Thymus (tissue), 11 donors: ENCODE results near the gene KCTD17. TPM values are rescaled to one million over a fixed set of nuclear protein-coding genes. Genes with fewer than 3 reads are reported as not detected.
A peak's percentile ranks its signal among the peaks of the same experiment; 100 is the strongest.

Experiments used
- DNase-seq, 9 donors: peaks; one replicate each; pipeline ENCODE4 v3.0.0-alpha.2; 2013; ENCODE audit warnings: low spot score in 9 of 9, low read depth in 6 of 9, missing footprints in 1 of 9
- H3K27ac ChIP-seq, 2 donors: one replicate each; pipeline ENCODE4 v1.5.1; 2013; ENCODE audit warnings: control low read depth in 1 of 2, low read depth in 1 of 2, low read length in 1 of 2, mild to moderate bottlenecking in 1 of 2, moderate library complexity in 1 of 2
- H3K27me3 ChIP-seq, 2 donors: one replicate each; pipeline ENCODE4 v1.5.1; 2013; ENCODE audit warnings: low read length in 1 of 2; ENCODE audit not compliant: control insufficient read depth in 2 of 2, insufficient read depth in 1 of 2
- H3K36me3 ChIP-seq, 2 donors: one replicate each; pipeline ENCODE4 v1.5.1; 2013; ENCODE audit warnings: low read length in 1 of 2, mild to moderate bottlenecking in 1 of 2, moderate library complexity in 1 of 2; ENCODE audit not compliant: control insufficient read depth in 2 of 2, insufficient read depth in 2 of 2
- H3K4me1 ChIP-seq, 2 donors: one replicate each; pipeline ENCODE4 v1.5.1; 2013; ENCODE audit warnings: low read length in 2 of 2; ENCODE audit not compliant: control insufficient read depth in 2 of 2, insufficient read depth in 2 of 2
- H3K4me3 ChIP-seq, 2 donors: one replicate each; pipeline ENCODE4 v1.5.1; 2013; ENCODE audit warnings: low read length in 2 of 2, control low read depth in 1 of 2, mild to moderate bottlenecking in 1 of 2
- H3K9me3 ChIP-seq, 2 donors: one replicate each; pipeline ENCODE4 v1.5.1; 2013; ENCODE audit warnings: low read length in 1 of 2, mild to moderate bottlenecking in 1 of 2; ENCODE audit not compliant: control insufficient read depth in 2 of 2, insufficient read depth in 1 of 2
- WGBS: extraction: QIAGEN DNeasy Blood & Tissue Kit; methylation state at CpG from one replicate; pipeline ENCODE4 v1.1.7; 2013; 5-methylcytosine and 5-hydroxymethylcytosine counted together
- polyA plus RNA-seq: library from polyadenylated mRNA; stranded (reverse); fragments of 200-250 nt; gene quantifications from one replicate; pipeline ENCODE4 v1.2.3, GENCODE V29; 2013
- total RNA-seq: library from RNA; stranded (reverse); fragments of 120-200 nt; gene quantifications from one replicate; pipeline ENCODE4 v1.2.4, GENCODE V29; 2013
- donor health status: healthy.

The KCTD17 gene
- total and polyA plus RNA-seq, 2 donors, result 10.5 to 25.2 TPM

DNA sequence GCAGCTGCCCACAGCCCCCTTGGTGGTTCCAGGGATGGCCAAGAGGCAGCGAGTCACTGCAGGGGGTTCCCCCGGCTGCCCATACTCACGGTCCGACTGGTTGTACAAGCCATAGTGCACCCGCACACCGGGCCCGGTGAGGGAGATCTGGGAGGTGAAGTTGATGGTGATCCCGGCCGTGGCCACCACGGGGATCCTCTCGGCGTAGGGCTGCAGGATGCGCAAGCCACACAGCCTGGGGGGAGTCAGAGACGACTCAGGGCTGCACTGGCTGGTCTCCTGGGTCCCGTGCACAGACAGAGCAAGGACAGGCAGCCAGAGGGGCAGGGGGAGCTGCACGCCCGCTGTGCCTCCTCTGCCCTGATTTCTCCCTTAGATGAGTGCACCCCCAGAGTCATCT, 23.5 kb downstream of the KCTD17 start:
- Histone ChIP-seq H3K27ac (no peak overlapping the region), H3K27me3 (peaks cover 2 to 43% of the 10 kb centered on the region in 2 donors), H3K4me1 (peaks cover 16 to 22% of the 10 kb centered on the region in 2 donors), H3K36me3 (no peaks in the 10 kb centered on the region), H3K9me3 (peaks cover 0 to 1% of the 10 kb centered on the region in 2 donors), H3K4me3 (no peak overlapping the region)
- DNase-seq, result no peak
- WGBS, result 79% methylated on average over 17 of the region's 17 CpGs

DNA sequence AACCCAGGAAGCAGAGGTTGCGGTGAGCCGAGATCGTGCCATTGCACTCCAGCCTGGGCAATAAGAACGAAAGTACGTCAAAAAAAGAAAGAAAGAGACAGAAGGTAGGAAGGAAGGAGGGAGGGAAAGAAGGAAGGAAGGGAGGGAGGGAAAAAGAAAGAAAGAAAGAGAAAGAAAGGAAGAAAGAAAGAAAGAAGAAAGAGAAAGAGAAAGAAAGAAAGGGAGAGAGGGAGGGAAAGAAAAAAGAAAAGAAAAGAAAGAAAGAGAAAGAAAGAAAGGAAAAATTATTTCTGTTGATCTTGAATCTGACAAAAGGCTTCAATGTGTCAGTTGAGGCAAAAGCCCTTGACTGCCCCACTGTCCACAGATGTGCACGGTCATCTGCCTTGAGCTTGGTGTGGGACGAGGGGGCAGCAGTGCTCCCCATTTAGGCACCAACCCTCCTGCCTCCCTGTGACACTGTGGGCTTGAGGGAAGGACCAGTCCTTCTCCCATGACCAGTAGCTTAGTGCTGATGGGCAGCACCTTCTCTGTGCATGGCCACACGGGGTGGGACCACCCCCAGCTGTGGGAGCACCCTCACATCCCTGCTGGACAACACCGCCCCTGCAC, 24.4 kb downstream of the KCTD17 start:
- peaks cover 0 to 1% of the 10 kb centered on the region in 2 donors for H3K9me3 ChIP-seq
- H3K4me1 ChIP-seq, result peaks cover 16 to 29% of the 10 kb centered on the region in 2 donors
- H3K36me3 ChIP-seq, result no peaks in the 10 kb centered on the region
- H3K27me3 ChIP-seq, result peaks cover 0 to 35% of the 10 kb centered on the region in 2 donors
- WGBS, result 87% methylated on average over 9 of the region's 9 CpGs
- H3K4me3 ChIP-seq, result no peak overlapping the region
- no peak overlapping the region for H3K27ac ChIP-seq
- DNase-seq, result no peak

DNA sequence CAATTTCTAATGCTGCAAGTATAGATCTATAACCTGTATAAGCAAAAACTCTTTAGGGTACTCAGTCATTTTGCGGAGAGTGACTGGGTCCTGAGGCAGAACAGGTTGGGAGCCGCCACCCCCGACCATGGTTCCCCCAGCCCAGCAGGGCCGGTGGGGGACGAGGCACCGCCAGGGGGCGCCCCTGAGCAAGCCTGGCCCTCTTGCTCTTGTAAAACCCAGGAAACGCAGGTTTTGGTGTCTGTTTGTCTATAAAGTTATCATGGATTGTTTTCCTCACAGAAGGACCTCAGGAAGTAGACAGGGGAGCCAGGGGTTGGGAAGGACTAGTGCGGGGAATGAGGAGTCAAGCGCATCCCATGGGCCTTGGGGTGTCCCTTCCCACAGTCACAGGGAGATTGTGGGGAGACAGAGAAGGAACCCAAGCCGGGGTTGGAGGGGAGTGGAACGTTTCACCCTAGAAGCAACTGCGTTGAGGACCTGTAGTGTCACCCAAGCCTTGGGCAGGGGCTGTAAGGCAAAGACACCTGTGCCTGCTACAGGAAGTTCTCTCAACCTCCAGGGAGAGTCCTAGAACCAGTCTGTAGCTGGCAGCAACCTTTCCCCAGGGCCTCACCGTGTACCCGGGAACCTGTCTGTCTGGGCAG, 26.4 kb downstream of the KCTD17 start:
- peaks cover 0 to 1% of the 10 kb centered on the region in 2 donors for H3K9me3 ChIP-seq
- H3K36me3 ChIP-seq, result no peaks in the 10 kb centered on the region
- WGBS, result 29% methylated on average over 15 of the region's 15 CpGs
- no peak overlapping the region for H3K4me3 ChIP-seq
- H3K27me3 ChIP-seq, result peaks cover 0 to 30% of the 10 kb centered on the region in 2 donors
- DNase-seq, result peak in 5 of 9 donors; percentile 50 to 79 (median 67)
- peaks cover 16 to 29% of the 10 kb centered on the region in 2 donors for H3K4me1 ChIP-seq
- H3K27ac ChIP-seq, result peak overlapping the region; percentile 55 to 74

DNA sequence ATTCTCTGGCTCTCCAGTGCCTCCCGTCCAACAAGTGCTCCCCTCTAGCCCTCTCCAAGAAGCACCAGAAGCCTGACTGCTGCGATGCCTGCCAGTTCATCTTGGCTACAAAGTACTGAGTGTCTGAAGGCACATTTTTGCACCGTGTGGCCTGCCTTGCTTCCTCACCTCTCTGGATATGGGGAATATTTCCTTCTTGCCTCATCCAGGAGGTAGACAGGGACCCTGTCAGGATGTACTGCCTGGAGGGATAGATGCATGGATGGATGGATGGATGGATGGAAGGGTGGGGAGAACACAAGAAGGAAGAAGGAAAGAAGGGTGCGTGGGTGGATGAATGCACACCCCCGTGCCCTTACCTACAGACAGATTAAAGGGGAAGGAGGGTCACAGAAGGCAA, 27.6 kb downstream of the KCTD17 start:
- H3K27ac ChIP-seq, result peak overlapping the region; percentile 37 to 54
- no peaks in the 10 kb centered on the region for H3K36me3 ChIP-seq
- no peak overlapping the region for H3K4me3 ChIP-seq
- H3K27me3 ChIP-seq, result peaks cover 0 to 29% of the 10 kb centered on the region in 2 donors
- H3K4me1 ChIP-seq, result peaks cover 16 to 29% of the 10 kb centered on the region in 2 donors
- H3K9me3 ChIP-seq, result no peaks in the 10 kb centered on the region
- DNase-seq, result no peak
- 67% methylated on average over 5 of the region's 5 CpGs for WGBS

DNA sequence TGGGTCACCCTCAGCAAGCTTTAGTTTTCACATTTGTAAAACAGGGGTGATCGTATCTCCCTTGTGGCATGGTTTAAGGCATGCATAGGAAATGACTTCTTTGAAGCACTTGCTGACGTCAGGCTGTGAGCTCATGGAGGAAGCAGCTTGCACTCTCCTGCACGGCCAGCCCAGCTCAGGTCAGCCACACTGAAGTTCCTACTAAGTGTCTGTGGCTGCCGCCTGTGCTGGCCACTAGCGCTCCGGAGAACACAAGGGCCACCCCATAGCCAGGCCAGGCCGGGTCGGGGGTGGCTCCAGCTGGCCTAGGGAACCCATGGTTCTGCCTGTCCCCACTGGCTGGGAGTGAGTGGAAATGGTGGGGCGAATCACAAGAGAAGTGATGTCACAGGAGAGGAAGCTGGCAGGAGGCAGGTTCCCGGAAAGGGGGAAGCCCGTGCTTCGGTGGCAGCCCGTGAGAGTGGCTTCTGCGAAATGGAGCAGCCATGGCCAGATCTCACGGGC, 28.2 kb downstream of the KCTD17 start:
- Histone ChIP-seq H3K27me3 (peaks cover 0 to 28% of the 10 kb centered on the region in 2 donors), H3K4me1 (peaks cover 16 to 29% of the 10 kb centered on the region in 2 donors), H3K36me3 (no peaks in the 10 kb centered on the region), H3K4me3 (no peak overlapping the region), H3K9me3 (no peaks in the 10 kb centered on the region), H3K27ac (peak overlapping the region; percentile 17 to 54)
- WGBS, result 67% methylated on average over 15 of the region's 15 CpGs
- DNase-seq, result peak in 8 of 9 donors; percentile 27 to 82 (median 57)

DNA sequence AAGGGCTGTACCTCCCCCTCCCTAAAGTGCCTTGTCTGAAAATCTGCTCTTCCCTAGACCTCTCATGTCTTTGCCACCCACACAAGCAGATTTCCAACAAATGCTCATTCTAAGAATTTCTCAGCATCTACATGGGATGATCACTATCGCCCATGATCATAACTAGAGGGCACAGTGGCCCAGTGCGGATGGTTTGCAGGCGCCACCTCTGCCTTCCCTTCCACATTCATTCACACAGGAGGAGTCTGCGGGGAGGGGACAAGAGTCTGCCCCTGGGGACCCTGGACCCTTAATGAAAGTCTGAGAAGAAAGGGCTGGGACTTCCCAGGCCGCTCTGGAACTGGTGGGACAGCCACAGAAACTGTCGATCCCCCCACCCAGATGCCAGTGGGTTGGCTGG, 28.9 kb downstream of the KCTD17 start:
- no peak for DNase-seq
- Histone ChIP-seq H3K4me1 (peaks cover 16 to 29% of the 10 kb centered on the region in 2 donors), H3K4me3 (no peak overlapping the region), H3K36me3 (no peaks in the 10 kb centered on the region), H3K9me3 (no peaks in the 10 kb centered on the region), H3K27ac (no peak overlapping the region), H3K27me3 (peaks cover 0 to 25% of the 10 kb centered on the region in 2 donors)
- WGBS, result 97% methylated on average over 6 of the region's 6 CpGs

DNA sequence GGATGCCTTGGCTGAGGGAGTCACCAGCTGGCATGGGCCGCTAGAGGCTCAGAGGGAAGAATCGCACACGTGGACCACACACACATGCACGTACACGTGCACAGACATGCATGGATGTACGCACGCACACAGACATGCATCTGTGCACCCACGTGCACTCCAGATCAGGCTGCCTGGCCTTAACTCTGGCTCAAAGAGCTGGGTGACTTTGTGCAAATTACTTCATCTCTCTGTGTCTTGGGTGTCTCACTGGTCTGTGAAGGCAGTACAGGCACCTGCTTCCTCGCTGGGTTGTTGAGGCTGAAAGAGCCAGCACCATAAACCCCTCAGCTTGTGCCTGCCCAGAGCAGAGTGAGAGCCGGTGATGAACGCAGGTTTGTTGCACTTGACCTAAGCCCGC, 29.3 kb downstream of the KCTD17 start:
- no peaks in the 10 kb centered on the region for H3K9me3 ChIP-seq
- peaks cover 0 to 27% of the 10 kb centered on the region in 2 donors for H3K27me3 ChIP-seq
- H3K4me3 ChIP-seq, result no peak overlapping the region
- 92% methylated on average over 12 of the region's 12 CpGs for WGBS
- DNase-seq, result no peak
- peaks cover 16 to 29% of the 10 kb centered on the region in 2 donors for H3K4me1 ChIP-seq
- H3K27ac ChIP-seq, result no peak overlapping the region
- H3K36me3 ChIP-seq, result no peaks in the 10 kb centered on the region

DNA sequence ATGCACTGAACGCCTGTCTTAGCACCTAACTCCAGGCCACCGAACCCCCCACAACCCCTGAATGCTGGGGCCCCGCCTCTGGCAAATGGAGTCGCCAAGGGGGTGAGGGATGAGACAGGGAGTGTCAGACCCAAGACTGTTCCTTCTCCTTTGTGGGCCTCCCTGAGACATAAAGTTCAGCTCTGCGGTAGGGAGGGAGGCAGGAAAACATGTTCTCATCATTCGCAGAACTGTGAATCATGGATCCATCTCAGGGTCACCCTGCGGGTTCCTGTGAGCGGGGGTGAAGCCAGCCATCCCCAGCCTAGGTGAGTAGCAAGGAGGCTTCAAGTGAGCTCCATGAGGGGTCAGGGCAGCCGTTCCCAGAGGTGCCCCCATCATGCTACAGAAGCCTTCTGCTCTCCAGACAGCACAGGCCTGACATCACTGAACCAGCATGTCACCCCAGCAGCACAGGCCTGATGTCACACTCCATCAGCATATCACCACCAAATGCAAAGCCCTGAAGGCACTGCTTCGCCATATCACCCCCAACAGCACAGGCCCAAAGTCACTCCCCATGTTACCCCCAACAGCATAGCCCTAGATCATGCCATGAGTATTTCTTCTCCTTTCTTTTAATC, 30.8 kb downstream of the KCTD17 start:
- H3K9me3 ChIP-seq, result no peaks in the 10 kb centered on the region
- H3K36me3 ChIP-seq, result no peaks in the 10 kb centered on the region
- peaks cover 16 to 29% of the 10 kb centered on the region in 2 donors for H3K4me1 ChIP-seq
- no peak overlapping the region for H3K4me3 ChIP-seq
- WGBS, result 96% methylated on average over 10 of the region's 10 CpGs
- no peak overlapping the region for H3K27ac ChIP-seq
- H3K27me3 ChIP-seq, result peaks cover 0 to 21% of the 10 kb centered on the region in 2 donors
- no peak for DNase-seq

DNA sequence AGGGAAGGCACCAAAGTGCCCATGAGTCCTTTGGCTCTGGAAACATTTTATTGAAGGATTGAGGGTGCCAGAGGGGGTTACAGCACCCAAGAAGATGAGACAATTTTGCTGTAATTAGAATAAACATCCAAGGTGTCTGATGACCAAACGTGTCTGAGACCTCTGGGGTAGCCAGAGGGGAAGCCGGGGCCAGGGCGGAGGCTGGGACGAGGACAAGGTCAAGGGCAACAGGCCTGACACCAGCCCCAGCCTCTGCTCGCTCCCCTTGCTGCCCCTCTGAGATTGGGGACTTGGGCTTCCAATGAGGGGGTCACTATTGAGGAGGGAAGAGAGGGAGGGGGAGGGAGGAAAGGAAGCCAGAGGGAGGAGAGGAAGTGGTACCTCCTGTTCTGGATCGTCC, 32.4 kb downstream of the KCTD17 start:
- DNase-seq, result no peak
- no peak overlapping the region for H3K27ac ChIP-seq
- 90% methylated on average over 6 of the region's 6 CpGs for WGBS
- peaks cover 0 to 29% of the 10 kb centered on the region in 2 donors for H3K27me3 ChIP-seq
- H3K4me3 ChIP-seq, result no peak overlapping the region
- H3K36me3 ChIP-seq, result no peaks in the 10 kb centered on the region
- H3K9me3 ChIP-seq, result no peaks in the 10 kb centered on the region
- H3K4me1 ChIP-seq, result peaks cover 14 to 19% of the 10 kb centered on the region in 2 donors
